ENCODE data around the gene TNFAIP8L3.
"Not testable (repeated sequence)": the region's sequence is repeated elsewhere in the genome, so short reads cannot be mapped to it uniquely, and the experiment has no call there.

TNFAIP8L3 gene

GRCh38 chr15:51094606-51095569 lies at the start of gene TNFAIP8L3:
TNFAIP8L3 (minus strand) TSS chr15:51094906; CDS start chr15:51094595, 311 bp downstream.
- DNase-seq (ENCODE audit: extremely low read depth, low read depth): no peak
- TF ChIP-seq CTCF (IDR thresholded peaks at IDR 0.05; ENCODE audit: low read depth, low read length, missing control alignments): no peak
- peak within 1 kb of the TSS; percentile 37 for H3K4me3 ChIP-seq (replicated peaks; ENCODE audit: low read depth, low read length)

GRCh38 chr15:51144021-51144532 lies 49.4 kb upstream of the TNFAIP8L3 start:
- no peak overlapping the region for H3K4me3 ChIP-seq (replicated peaks; ENCODE audit: low read depth, low read length)
- no peak for TF ChIP-seq CTCF (IDR thresholded peaks at IDR 0.05; ENCODE audit: low read depth, low read length, missing control alignments)
- DNase-seq (ENCODE audit: extremely low read depth, low read depth): peak; percentile 19

GRCh38 chr15:51140347-51140746 lies 45.6 kb upstream of the TNFAIP8L3 start:
- DNase-seq (ENCODE audit: extremely low read depth, low read depth); H3K4me3 ChIP-seq (replicated peaks; ENCODE audit: low read depth, low read length): not testable (repeated sequence)

- TF ChIP-seq CTCF (IDR thresholded peaks at IDR 0.05; ENCODE audit: low read depth, low read length, missing control alignments): no peak
- no peak overlapping the region for H3K4me3 ChIP-seq (replicated peaks; ENCODE audit: low read depth, low read length)
- no peak for DNase-seq (ENCODE audit: extremely low read depth, low read depth)
These were observed 44.4 kb upstream of the TNFAIP8L3 start for GRCh38 chr15:51139091-51139490.

GRCh38 chr15:51137880-51138430 lies 43.2 kb upstream of the TNFAIP8L3 start:
- TF ChIP-seq CTCF (IDR thresholded peaks at IDR 0.05; ENCODE audit: low read depth, low read length, missing control alignments): no peak
- no peak for DNase-seq (ENCODE audit: extremely low read depth, low read depth)
- no peak overlapping the region for H3K4me3 ChIP-seq (replicated peaks; ENCODE audit: low read depth, low read length)

- no peak overlapping the region for H3K4me3 ChIP-seq (replicated peaks; ENCODE audit: low read depth, low read length)
- no peak for TF ChIP-seq CTCF (IDR thresholded peaks at IDR 0.05; ENCODE audit: low read depth, low read length, missing control alignments)
- no peak for DNase-seq (ENCODE audit: extremely low read depth, low read depth)
These were observed 42.3 kb upstream of the TNFAIP8L3 start for GRCh38 chr15:51137024-51137423.

GRCh38 chr15:51135276-51135675 lies 40.6 kb upstream of the TNFAIP8L3 start:
- no peak for TF ChIP-seq CTCF (IDR thresholded peaks at IDR 0.05; ENCODE audit: low read depth, low read length, missing control alignments)
- no peak for DNase-seq (ENCODE audit: extremely low read depth, low read depth)
- no peak overlapping the region for H3K4me3 ChIP-seq (replicated peaks; ENCODE audit: low read depth, low read length)
